Spleen (tissue), 7 donors: ENCODE results near the gene TEX11.

Source experiments
- CTCF ChIP-seq, 11 experiments: fragments of 200-600 bp in 7 of 11; fragments of 450-650 bp in 4 of 11; sonication (generic) in 4 of 11; IDR thresholded peaks in 8 of 11; conservative IDR thresholded peaks in 3 of 11; 1 replicate in 7 of 11; 2 replicates in 4 of 11; pipeline versions ENCODE4 v1.4.0 to v1.8.0; 2016 to 2021; ENCODE audit warnings: antibody characterized with exemption in 11 of 11, inconsistent platforms in 4 of 11, mild to moderate bottlenecking in 1 of 11
- POLR2A ChIP-seq, 3 donors: fragments of 450-650 bp; IDR thresholded peaks; one replicate each; pipeline ENCODE4 v1.5.1; 2017; ENCODE audit warnings: antibody characterized with exemption in 3 of 3, mild to moderate bottlenecking in 1 of 3
- POLR2AphosphoS5 ChIP-seq, 3 donors: sonication (generic); formaldehyde crosslinking; IDR thresholded peaks; one replicate each; pipeline ENCODE4 v1.5.1; 2017; ENCODE audit warnings: antibody characterized with exemption in 3 of 3
- donor health status: DM: no; HTN: no; CAD: no; lungs with moderate emphysema.
- donor health status: DM: no; HTN: no; CAD: no.
- donor health status: DM: no; HTN: no; CAD: no.

GRCh38 chrX:70500826-70501225, 407.7 kb downstream of the TEX11 start:
- TF ChIP-seq CTCF (IDR thresholded peaks at IDR 0.05 in 8 of 11, conservative IDR thresholded peaks at IDR 0.05 in 3 of 11) (no peak), POLR2AphosphoS5 (IDR thresholded peaks at IDR 0.05) (no peak), POLR2A (IDR thresholded peaks at IDR 0.05) (no peak)
